Upper lobe of left lung (tissue), 4 donors: Measurements from ENCODE around the gene EBLN2.

ENCODE experiments used
- CTCF ChIP-seq, 6 experiments: fragments of 450-650 bp in 4 of 6; fragments of 200-600 bp in 2 of 6; sonication (generic) in 2 of 6; IDR thresholded peaks; one replicate each; pipeline ENCODE4 v1.5.1; 2016 to 2019; ENCODE audit warnings: antibody characterized with exemption in 6 of 6
- POLR2AphosphoS5 ChIP-seq, 2 donors: sonication (generic); formaldehyde crosslinking; IDR thresholded peaks; one replicate each; pipeline ENCODE4 v1.5.1; 2017; ENCODE audit warnings: antibody characterized with exemption in 2 of 2

GRCh38 chr3:73045391-73045790, 16.1 kb upstream of the EBLN2 start:
- TF ChIP-seq POLR2AphosphoS5 (IDR thresholded peaks at IDR 0.05) (no peak), CTCF (IDR thresholded peaks at IDR 0.05) (no peak)
